DOHH2 (cell line): ENCODE results near the gene HMSD.

Experiments used
- H3F3A ChIP-seq: fragments of 200-600 bp; sonication (generic), shearing (Covaris generic); 2 replicates; pipeline ENCODE4 v1.6.0; 2016; ENCODE audit warnings: antibody characterized with exemption, mild to moderate bottlenecking; ENCODE audit not compliant: control insufficient read depth, insufficient read depth
- H3K27ac ChIP-seq: fragments of 200-600 bp; sonication (generic); 2 replicates; pipeline ENCODE4 v1.5.1; 2014; ENCODE audit warnings: low read depth, mild to moderate bottlenecking, low read length, moderate library complexity
- H3K27me3 ChIP-seq: fragments of 200-600 bp; sonication (generic); 2 replicates; pipeline ENCODE4 v1.6.1; 2014; ENCODE audit warnings: mild to moderate bottlenecking, low read length, mixed read lengths; ENCODE audit not compliant: control insufficient read depth
- H3K36me3 ChIP-seq: fragments of 200-600 bp; sonication (generic); 2 replicates; pipeline ENCODE4 v1.6.1; 2014; ENCODE audit warnings: mild to moderate bottlenecking, low read length, moderate library complexity, mixed read lengths; ENCODE audit not compliant: control insufficient read depth
- H3K4me1 ChIP-seq: fragments of 200-600 bp; sonication (generic); 2 replicates; pipeline ENCODE4 v1.6.1; 2014; ENCODE audit warnings: mild to moderate bottlenecking, low read length, mixed read lengths; ENCODE audit not compliant: control insufficient read depth
- H3K4me2 ChIP-seq: fragments of 200-600 bp; sonication (generic); 2 replicates; pipeline ENCODE4 v1.6.0; 2014; ENCODE audit warnings: mild to moderate bottlenecking, low read length, moderate library complexity
- H3K4me3 ChIP-seq: fragments of 200-600 bp; sonication (generic); 2 replicates; pipeline ENCODE4 v1.5.1; 2014; ENCODE audit warnings: mild to moderate bottlenecking, low read length, mixed read lengths
- H3K79me2 ChIP-seq: fragments of 200-600 bp; sonication (generic); 2 replicates; pipeline ENCODE4 v1.6.1; 2014; ENCODE audit warnings: mild to moderate bottlenecking, low read length, mixed read lengths; ENCODE audit not compliant: control insufficient read depth
- H3K9me2 ChIP-seq: fragments of 200-600 bp; sonication (generic); replicated peaks from 2 replicates; pipeline ENCODE4 v1.6.1; 2014; ENCODE audit warnings: mild to moderate bottlenecking, low read length, mixed read lengths; ENCODE audit not compliant: control insufficient read depth
- H3K9me3 ChIP-seq: fragments of 200-600 bp; sonication (generic); 2 replicates; pipeline ENCODE4 v1.6.1; 2014; ENCODE audit warnings: antibody characterized with exemption, low read length, mixed read lengths; ENCODE audit not compliant: control insufficient read depth, insufficient read depth
- H4K20me1 ChIP-seq: fragments of 200-600 bp; sonication (generic); 2 replicates; pipeline ENCODE4 v1.6.0; 2014; ENCODE audit warnings: low read depth, mild to moderate bottlenecking, antibody characterized with exemption, low read length, moderate library complexity; ENCODE audit not compliant: control insufficient read depth, insufficient read depth
- EZH2phosphoT487 ChIP-seq: fragments of 200-600 bp; sonication (generic); IDR thresholded peaks from 2 replicates; pipeline ENCODE4 v1.6.1; 2017; ENCODE audit warnings: borderline replicate concordance, mild to moderate bottlenecking, antibody characterized with exemption, low read length, moderate library complexity, mixed read lengths
- TF ChIP-seq, protein P1 (sequence below): fragments of 200-600 bp; sonication (generic); IDR thresholded peaks from one replicate; pipeline ENCODE4 v1.5.1; 2014; ENCODE audit warnings: antibody characterized with exemption, mild to moderate bottlenecking, low read depth, low read length; ENCODE audit not compliant: poor library complexity, severe bottlenecking

The HMSD gene

DNA sequence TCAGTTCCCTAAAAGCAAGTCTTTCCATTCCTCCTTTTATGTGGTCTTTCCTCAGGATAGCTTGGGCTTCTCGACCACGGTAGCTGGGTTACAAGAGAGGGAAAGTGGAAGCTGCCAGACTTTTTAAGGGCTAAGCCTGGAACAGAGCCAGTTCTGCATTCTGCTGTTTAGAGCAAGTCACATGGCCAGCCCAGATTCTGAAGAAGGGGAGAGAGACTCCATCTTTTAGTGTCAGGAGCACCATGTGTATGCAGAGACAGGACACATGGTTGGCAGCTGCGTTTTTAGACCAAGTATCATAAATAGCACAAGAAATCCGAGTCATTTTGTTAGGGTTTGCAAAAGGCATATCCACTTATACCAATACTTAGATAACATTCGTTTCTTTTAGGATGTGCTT lies 4.7 kb downstream of the HMSD start:
- H4K20me1 ChIP-seq: no peaks in the 10 kb centered on the region
- H3F3A ChIP-seq: no peaks in the 10 kb centered on the region
- H3K27ac ChIP-seq: no peak overlapping the region
- no peaks in the 10 kb centered on the region for H3K79me2 ChIP-seq
- H3K9me3 ChIP-seq: no peaks in the 10 kb centered on the region
- H3K4me3 ChIP-seq: no peak overlapping the region
- H3K27me3 ChIP-seq: peaks cover 8% of the 10 kb centered on the region
- no peak overlapping the region for H3K4me2 ChIP-seq
- TF ChIP-seq EZH2phosphoT487: no peak
- TF ChIP-seq, protein P1, sequence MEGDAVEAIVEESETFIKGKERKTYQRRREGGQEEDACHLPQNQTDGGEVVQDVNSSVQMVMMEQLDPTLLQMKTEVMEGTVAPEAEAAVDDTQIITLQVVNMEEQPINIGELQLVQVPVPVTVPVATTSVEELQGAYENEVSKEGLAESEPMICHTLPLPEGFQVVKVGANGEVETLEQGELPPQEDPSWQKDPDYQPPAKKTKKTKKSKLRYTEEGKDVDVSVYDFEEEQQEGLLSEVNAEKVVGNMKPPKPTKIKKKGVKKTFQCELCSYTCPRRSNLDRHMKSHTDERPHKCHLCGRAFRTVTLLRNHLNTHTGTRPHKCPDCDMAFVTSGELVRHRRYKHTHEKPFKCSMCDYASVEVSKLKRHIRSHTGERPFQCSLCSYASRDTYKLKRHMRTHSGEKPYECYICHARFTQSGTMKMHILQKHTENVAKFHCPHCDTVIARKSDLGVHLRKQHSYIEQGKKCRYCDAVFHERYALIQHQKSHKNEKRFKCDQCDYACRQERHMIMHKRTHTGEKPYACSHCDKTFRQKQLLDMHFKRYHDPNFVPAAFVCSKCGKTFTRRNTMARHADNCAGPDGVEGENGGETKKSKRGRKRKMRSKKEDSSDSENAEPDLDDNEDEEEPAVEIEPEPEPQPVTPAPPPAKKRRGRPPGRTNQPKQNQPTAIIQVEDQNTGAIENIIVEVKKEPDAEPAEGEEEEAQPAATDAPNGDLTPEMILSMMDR: no peak
- no peaks in the 10 kb centered on the region for H3K9me2 ChIP-seq
- H3K4me1 ChIP-seq: peaks cover 9% of the 10 kb centered on the region
- H3K36me3 ChIP-seq: no peaks in the 10 kb centered on the region

DNA sequence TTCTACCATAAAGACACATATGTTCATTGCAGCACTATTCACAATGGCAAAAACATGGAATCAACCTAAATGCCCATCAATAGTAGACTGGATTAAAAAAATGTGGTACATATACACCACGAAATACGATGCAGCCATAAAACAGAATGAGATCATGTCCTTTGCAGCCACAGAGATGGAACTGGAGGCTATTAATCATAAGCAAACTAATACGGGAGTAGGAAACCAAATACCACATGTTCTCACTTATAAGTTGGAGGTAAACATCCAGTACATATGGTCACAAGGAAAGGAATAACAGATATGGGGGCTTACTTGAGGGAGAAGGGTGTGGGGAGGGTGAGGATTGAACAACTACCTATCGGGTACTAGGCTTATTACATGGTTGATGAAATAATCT lies 7.7 kb downstream of the HMSD start:
- Histone ChIP-seq H3K4me3 (no peak overlapping the region), H3K27me3 (peaks cover 5% of the 10 kb centered on the region; the same call in 1 of the 2 replicates), H3F3A (no peaks in the 10 kb centered on the region), H3K4me2 (no peak overlapping the region), H3K9me2 (no peaks in the 10 kb centered on the region), H3K36me3 (no peaks in the 10 kb centered on the region), H3K9me3 (no peaks in the 10 kb centered on the region), H3K27ac (no peak overlapping the region), H3K4me1 (no peaks in the 10 kb centered on the region), H3K79me2 (no peaks in the 10 kb centered on the region), H4K20me1 (no peaks in the 10 kb centered on the region)
- no peak for TF ChIP-seq EZH2phosphoT487
- TF ChIP-seq, protein P1: no peak

DNA sequence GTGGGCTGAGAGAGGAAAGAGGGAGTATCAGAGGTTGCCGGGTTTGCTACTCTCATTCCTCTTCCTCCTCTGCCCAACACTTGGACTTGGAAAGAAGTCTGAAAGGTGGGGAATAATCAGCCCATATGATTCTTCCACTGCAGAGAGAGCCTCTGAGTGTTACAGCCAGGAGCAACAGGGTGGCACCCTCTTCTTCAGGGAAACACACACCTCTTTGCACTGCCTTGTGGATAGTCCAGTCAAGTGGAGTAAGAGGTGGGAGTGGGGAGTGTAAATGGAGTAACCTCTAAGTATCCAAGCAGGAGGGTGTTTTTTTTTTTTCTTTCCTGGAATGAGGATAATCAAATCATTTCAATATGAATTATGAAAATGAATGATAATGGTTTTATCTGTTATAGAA lies 11.8 kb downstream of the HMSD start:
- Histone ChIP-seq H3K4me2 (no peak overlapping the region), H3K36me3 (no peaks in the 10 kb centered on the region), H3K27me3 (peaks cover 15% of the 10 kb centered on the region), H3K4me1 (no peaks in the 10 kb centered on the region), H3K9me2 (no peaks in the 10 kb centered on the region), H3K9me3 (no peaks in the 10 kb centered on the region), H3F3A (no peaks in the 10 kb centered on the region), H3K79me2 (no peaks in the 10 kb centered on the region), H3K4me3 (no peak overlapping the region), H3K27ac (no peak overlapping the region), H4K20me1 (no peaks in the 10 kb centered on the region)
- TF ChIP-seq, protein P1: no peak
